Measurements from ENCODE around the gene PIP4K2C. TPM values are rescaled to one million over a fixed set of nuclear protein-coding genes. Genes with fewer than 3 reads are reported as not detected.

PIP4K2C gene
- 15.5 TPM for polyA plus RNA-seq

DNA sequence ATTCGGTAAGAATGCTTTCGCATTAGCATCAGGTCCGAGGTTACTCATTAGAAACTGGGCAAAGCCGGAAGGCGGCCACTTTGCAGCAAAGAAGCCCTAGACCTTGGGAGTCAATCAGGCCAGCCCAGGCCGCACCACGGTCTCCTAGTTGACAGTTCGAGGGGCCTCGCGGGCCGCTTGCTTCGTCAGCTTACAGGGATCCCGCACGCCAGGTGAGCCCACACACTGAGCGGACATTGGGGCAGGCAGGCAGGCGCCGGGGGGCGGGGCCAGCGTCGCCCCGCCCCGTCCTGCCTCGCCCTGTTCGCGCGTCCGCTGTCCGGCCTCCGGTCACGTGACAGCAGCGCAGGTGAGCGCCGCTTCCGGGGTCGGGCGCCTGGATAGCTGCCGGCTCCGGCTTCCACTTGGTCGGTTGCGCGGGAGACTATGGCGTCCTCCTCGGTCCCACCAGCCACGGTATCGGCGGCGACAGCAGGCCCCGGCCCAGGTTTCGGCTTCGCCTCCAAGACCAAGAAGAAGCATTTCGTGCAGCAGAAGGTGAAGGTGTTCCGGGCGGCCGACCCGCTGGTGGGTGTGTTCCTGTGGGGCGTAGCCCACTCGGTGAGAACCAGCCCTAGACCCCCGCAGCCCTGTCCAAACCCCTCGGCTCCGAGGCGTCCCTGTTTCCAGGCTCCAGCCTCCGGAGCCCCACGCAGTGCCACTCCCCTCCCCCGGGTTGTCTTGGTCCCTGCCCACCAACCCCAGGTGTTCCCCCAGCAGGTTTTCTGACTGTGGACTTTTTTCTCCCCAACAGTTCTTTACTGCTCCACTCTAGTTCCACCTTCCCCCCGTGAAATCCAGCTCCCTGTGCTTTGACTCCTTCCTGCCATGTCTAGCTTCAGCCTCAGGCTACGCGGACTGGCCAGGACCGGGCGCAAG, at the start of gene PIP4K2C:
TSS of gene PIP4K2C (plus strand) at position 329 of the 918 bp plus-strand sequence. CDS start at position 427, 98 bp downstream.
- H3K9me3 Mint-ChIP-seq: no peaks in the 10 kb centered on the region
- H3K4me1 Mint-ChIP-seq: peaks cover 16 to 21% (median 20%) of the 10 kb centered on the region in 3 donors
- no peaks in the 10 kb centered on the region for H3K27me3 Mint-ChIP-seq
- peak within 1 kb of the TSS; percentile 83 to 95 (median 90) for H3K4me3 Mint-ChIP-seq
- peak within 1 kb of the TSS in 2 of 3 donors; percentile 76 to 89 for H3K27ac Mint-ChIP-seq
- peaks cover 5% of the 10 kb centered on the region for H3K36me3 Mint-ChIP-seq

GRCh38 chr12:57541717-57542116, 49.3 kb upstream of the PIP4K2C start:
- Mint-ChIP-seq H3K27ac (no peak overlapping the region), H3K27me3 (no peaks in the 10 kb centered on the region), H3K36me3 (peaks cover 4% of the 10 kb centered on the region), H3K4me3 (no peak overlapping the region), H3K4me1 (peaks cover 9 to 22% (median 19%) of the 10 kb centered on the region in 3 donors), H3K9me3 (no peaks in the 10 kb centered on the region)

GRCh38 chr12:57543581-57543980, 47.4 kb upstream of the PIP4K2C start:
- H3K27me3 Mint-ChIP-seq: no peaks in the 10 kb centered on the region
- no peaks in the 10 kb centered on the region for H3K9me3 Mint-ChIP-seq
- H3K4me3 Mint-ChIP-seq: peak overlapping the region in 1 of 4 donors; percentile 7
- no peak overlapping the region for H3K27ac Mint-ChIP-seq
- H3K36me3 Mint-ChIP-seq: peaks cover 2% of the 10 kb centered on the region
- peaks cover 16 to 29% (median 26%) of the 10 kb centered on the region in 3 donors for H3K4me1 Mint-ChIP-seq

DNA sequence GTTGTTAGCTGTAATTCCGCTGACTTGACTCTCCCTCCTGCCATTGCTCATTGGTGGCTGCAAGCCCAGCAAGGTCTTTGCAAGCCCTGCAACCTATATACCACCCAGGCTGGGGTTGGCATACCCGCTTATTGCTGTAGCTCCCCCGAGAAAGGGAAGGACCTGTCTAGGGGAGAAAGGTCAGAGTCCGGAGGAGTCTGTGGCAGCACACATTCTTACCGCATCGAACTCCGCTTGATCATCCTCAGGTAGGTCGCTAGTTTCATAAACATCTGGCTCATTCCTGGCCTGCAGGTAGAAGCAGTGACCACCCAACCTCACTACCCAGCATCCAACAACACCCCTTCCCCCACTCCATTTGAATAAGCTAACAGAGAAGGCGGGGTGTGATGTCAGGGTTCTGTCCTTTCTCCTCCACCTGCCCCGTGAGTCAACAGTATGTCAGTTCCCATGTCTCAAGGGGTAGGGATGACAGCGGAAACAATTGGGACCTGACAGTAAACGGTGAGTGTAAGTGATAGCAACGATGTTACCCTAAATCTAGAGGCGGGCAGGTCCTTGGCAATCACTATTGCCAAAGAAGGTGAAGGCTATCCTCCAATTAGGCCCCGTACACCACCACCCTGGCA, 45.1 kb upstream of the PIP4K2C start:
- peak overlapping the region; percentile 95 to 99 (median 97) for H3K4me3 Mint-ChIP-seq
- peaks cover 2% of the 10 kb centered on the region for H3K36me3 Mint-ChIP-seq
- H3K4me1 Mint-ChIP-seq: peaks cover 16 to 31% (median 30%) of the 10 kb centered on the region in 3 donors
- peak overlapping the region in 2 of 3 donors; percentile 46 to 94 for H3K27ac Mint-ChIP-seq
- no peaks in the 10 kb centered on the region for H3K9me3 Mint-ChIP-seq
- peaks cover 3% of the 10 kb centered on the region for H3K27me3 Mint-ChIP-seq

- Mint-ChIP-seq H3K9me3 (no peaks in the 10 kb centered on the region), H3K27ac (peak within 1 kb of the TSS; percentile 46 to 94 (median 89)), H3K4me1 (peaks cover 16 to 31% (median 29%) of the 10 kb centered on the region in 3 donors), H3K27me3 (peaks cover 3% of the 10 kb centered on the region), H3K4me3 (peak within 1 kb of the TSS; percentile 95 to 99 (median 97)), H3K36me3 (no peaks in the 10 kb centered on the region)
Observed at GRCh38 chr12:57546438-57547287, 44.3 kb upstream of the PIP4K2C start, which contains the start of gene DCTN2. DCTN2 (minus strand) TSS chr12:57547192; CDS start chr12:57547063, 129 bp downstream.

DNA sequence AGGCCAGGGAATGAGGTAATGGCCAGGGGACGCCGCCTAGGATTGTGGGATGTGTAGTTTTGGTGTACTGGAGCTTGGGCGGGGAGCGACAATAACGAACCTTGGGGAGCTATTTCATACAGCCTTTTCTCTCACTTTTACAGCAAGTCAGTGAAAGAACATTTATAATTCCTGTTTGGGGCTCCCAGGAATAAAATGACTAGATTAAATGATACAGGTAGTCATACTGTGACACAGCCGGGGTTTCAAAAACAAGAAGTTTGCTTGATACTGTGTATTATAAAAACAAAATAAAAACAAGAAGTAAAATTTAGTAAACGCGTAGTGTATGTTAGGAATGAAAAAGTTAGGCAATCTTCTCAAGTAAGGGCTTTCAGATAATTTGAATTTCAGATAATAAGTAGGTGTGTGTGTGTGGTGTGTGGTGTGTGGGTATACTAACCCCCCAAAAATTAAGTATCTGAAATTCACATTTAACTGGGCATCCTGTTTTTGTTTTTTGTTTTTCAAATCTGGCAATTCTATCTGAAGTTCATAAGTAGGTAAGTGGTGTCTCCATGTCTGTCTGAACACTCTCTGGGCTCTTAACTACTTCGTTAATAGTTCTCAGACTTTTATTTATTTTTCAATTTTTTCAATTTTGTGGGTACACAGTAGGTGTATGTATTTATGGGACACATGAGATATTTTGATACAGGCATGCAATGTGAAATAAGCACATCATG, 43.5 kb upstream of the PIP4K2C start:
- peak overlapping the region; percentile 34 to 94 (median 89) for H3K27ac Mint-ChIP-seq

GRCh38 chr12:57548013-57548315, 43.0 kb upstream of the PIP4K2C start:
- H3K27me3 Mint-ChIP-seq: peaks cover 3% of the 10 kb centered on the region
- H3K9me3 Mint-ChIP-seq: no peaks in the 10 kb centered on the region
- H3K36me3 Mint-ChIP-seq: no peaks in the 10 kb centered on the region
- H3K4me1 Mint-ChIP-seq: peaks cover 16 to 31% (median 29%) of the 10 kb centered on the region in 3 donors
- H3K4me3 Mint-ChIP-seq: no peak overlapping the region
- H3K27ac Mint-ChIP-seq: no peak overlapping the region

More for the DNA sequence above, 43.5 kb upstream of the PIP4K2C start:
- Mint-ChIP-seq H3K4me3 (peak overlapping the region; percentile 95 to 99 (median 97)), H3K9me3 (no peaks in the 10 kb centered on the region), H3K36me3 (no peaks in the 10 kb centered on the region), H3K4me1 (peaks cover 16 to 31% (median 29%) of the 10 kb centered on the region in 3 donors), H3K27me3 (peaks cover 3% of the 10 kb centered on the region)

GRCh38 chr12:57548488-57548887, 42.5 kb upstream of the PIP4K2C start:
- Mint-ChIP-seq H3K9me3 (no peaks in the 10 kb centered on the region), H3K4me3 (peak overlapping the region in 3 of 4 donors; percentile 41 to 68 (median 49)), H3K36me3 (no peaks in the 10 kb centered on the region), H3K27me3 (peaks cover 3% of the 10 kb centered on the region), H3K27ac (peak overlapping the region in 1 of 3 donors; percentile 16), H3K4me1 (peaks cover 16 to 32% (median 29%) of the 10 kb centered on the region in 3 donors)

GRCh38 chr12:57549203-57549908, 41.6 kb upstream of the PIP4K2C start:
- Mint-ChIP-seq H3K27me3 (peaks cover 3% of the 10 kb centered on the region), H3K4me1 (peaks cover 16 to 32% (median 29%) of the 10 kb centered on the region in 3 donors), H3K36me3 (no peaks in the 10 kb centered on the region), H3K4me3 (peak overlapping the region; percentile 28 to 83 (median 53)), H3K27ac (peak overlapping the region in 2 of 3 donors; percentile 16 to 93), H3K9me3 (no peaks in the 10 kb centered on the region)

DNA sequence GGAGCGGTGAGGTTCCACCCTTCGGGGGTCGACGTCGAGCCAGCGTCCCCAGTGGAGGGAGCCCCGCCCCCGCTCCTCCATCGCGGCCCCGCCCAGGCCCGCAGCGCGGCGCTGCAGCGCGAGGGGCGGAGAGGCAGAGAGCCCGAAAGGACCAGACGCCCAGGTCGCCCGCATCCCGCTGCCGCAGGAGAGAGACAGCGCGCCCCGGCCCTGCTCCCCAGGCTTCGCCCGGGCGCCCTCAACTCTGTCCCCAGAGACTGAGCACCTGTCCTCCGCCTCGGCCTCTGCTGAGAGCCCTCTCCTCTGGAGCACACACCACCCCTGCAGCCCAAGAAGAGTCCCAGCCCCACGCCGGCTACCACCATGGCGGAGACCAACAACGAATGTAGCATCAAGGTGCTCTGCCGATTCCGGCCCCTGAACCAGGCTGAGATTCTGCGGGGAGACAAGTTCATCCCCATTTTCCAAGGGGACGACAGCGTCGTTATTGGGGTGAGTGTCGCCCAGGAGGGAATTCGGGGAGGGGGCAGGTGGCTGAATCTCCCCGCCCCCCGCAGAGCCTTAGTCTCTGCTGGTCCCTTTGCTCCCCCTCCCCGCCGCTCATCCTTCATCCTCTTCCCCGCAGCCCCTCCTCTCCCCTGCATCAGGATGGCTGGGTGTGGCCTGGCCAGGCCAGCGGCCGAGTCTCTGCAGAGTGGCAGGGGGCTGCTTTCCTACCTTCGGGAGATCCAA, 40.9 kb upstream of the PIP4K2C start, which contains the start of gene KIF5A:
TSS of gene KIF5A (plus strand) at position 136 of the 732 bp plus-strand sequence. CDS start at position 364, 228 bp downstream.
- Mint-ChIP-seq H3K36me3 (no peaks in the 10 kb centered on the region), H3K27me3 (peaks cover 3% of the 10 kb centered on the region), H3K9me3 (no peaks in the 10 kb centered on the region), H3K27ac (peak within 1 kb of the TSS in 2 of 3 donors; percentile 16 to 93), H3K4me3 (peak within 1 kb of the TSS; percentile 59 to 89 (median 76)), H3K4me1 (peaks cover 16 to 28% (median 26%) of the 10 kb centered on the region in 3 donors)

GRCh38 chr12:57550641-57551549, 40.1 kb upstream of the PIP4K2C start:
- H3K36me3 Mint-ChIP-seq: no peaks in the 10 kb centered on the region
- H3K27ac Mint-ChIP-seq: no peak overlapping the region
- peak overlapping the region; percentile 59 to 88 (median 70) for H3K4me3 Mint-ChIP-seq
- no peaks in the 10 kb centered on the region for H3K9me3 Mint-ChIP-seq
- peaks cover 14 to 22% (median 22%) of the 10 kb centered on the region in 3 donors for H3K4me1 Mint-ChIP-seq
- peaks cover 3% of the 10 kb centered on the region for H3K27me3 Mint-ChIP-seq
